K562 (cell line): ENCODE data around the gene KRTAP10-4. TPM values are rescaled to one million over a fixed set of nuclear protein-coding genes. Genes with fewer than 3 reads are reported as not detected.

Experiments
- CHAMP1 ChIP-seq: fragments of 450-650 bp; IDR thresholded peaks from 2 replicates; pipeline ENCODE4 v1.6.1; 2016; ENCODE audit warnings: mild to moderate bottlenecking
- CHD7 ChIP-seq: fragments of 200-600 bp; sonication (generic); IDR thresholded peaks from one replicate; pipeline ENCODE4 v1.6.1; 2012; ENCODE audit warnings: mild to moderate bottlenecking, low read depth, low read length, inconsistent platforms
- E2F8 ChIP-seq: fragments of 450-650 bp; IDR thresholded peaks from 2 replicates; pipeline ENCODE4 v1.7.1; 2018; ENCODE audit warnings: mild to moderate bottlenecking, low read depth; ENCODE audit not compliant: partially characterized antibody
- PML ChIP-seq: IDR thresholded peaks from 2 replicates; pipeline ENCODE4 v1.6.1; 2012; ENCODE audit warnings: low read length, inconsistent platforms
- TRIM28 ChIP-seq: fragments of 450-650 bp; IDR thresholded peaks from 2 replicates; pipeline ENCODE4 v1.6.1; 2017
- ZBTB1 ChIP-seq: sonication (generic); formaldehyde crosslinking; IDR thresholded peaks from 2 replicates; pipeline ENCODE4 v1.8.1; 2023; ENCODE audit warnings: missing genetic modification reagents, low read depth, mild to moderate bottlenecking, borderline replicate concordance
- ZBTB33 ChIP-seq: sonication (generic); formaldehyde crosslinking; IDR thresholded peaks from 2 replicates; pipeline ENCODE4 v1.8.1; 2023; ENCODE audit warnings: mild to moderate bottlenecking, missing genetic modification reagents
- polyA plus RNA-seq, 8 experiments: library from polyadenylated mRNA; depleted of rRNA in 4 of 8; stranded (reverse) in 5 of 8; unstranded in 3 of 8; fragments of >200 nt; fragmentation: Nextera tagmentation in 2 of 8; fragmentation: Illumina TruSeq in 1 of 8; extraction: Ambion mirVana in 2 of 8; extraction: Trizol in 1 of 8; gene quantifications; 2 replicates each; pipeline versions ENCODE4 v1.2.1 to v1.2.3, GENCODE V29; 2011 to 2014; ENCODE audit warnings: inconsistent platforms in 1 of 8, missing spikeins in 1 of 8
- total RNA-seq, 7 experiments: library from RNA; depleted of rRNA in 6 of 7; stranded (reverse); fragments of >200 nt in 6 of 7; fragmentation: Illumina TruSeq in 2 of 7; extraction: Trizol in 2 of 7; gene quantifications; 2 replicates each; pipeline versions ENCODE4 v1.2.1 to v1.2.3, GENCODE V29; 2011 to 2021; ENCODE audit warnings: low replicate concordance in 1 of 7

KRTAP10-4 gene
- total and polyA plus RNA-seq, 9 of the 15 experiments (the other 6 are each of a cell fraction or from before 2014, with no cell fraction given): not detected

- TF ChIP-seq ZBTB33 (peak; percentile 32; the same call in 1 of the 2 replicates), CHD7 (no peak), PML (peak; percentile 74; the same call in 1 of the 2 replicates), CHAMP1 (0 out of 2 replicates have a peak, but pooled peaks have one; percentile 16), ZBTB1 (CRISPR knock-in tag) (no peak), E2F8 (no peak), TRIM28 (peak; percentile 91)
Measured at GRCh38 chr21:44593598-44594405, 20.3 kb downstream of the KRTAP10-4 start (continued).
